ENCODE data around the gene TBC1D22A.
"Not testable (repeated sequence)": the region's sequence is repeated elsewhere in the genome, so short reads cannot be mapped to it uniquely, and the experiment has no call there.

The TBC1D22A gene

DNA sequence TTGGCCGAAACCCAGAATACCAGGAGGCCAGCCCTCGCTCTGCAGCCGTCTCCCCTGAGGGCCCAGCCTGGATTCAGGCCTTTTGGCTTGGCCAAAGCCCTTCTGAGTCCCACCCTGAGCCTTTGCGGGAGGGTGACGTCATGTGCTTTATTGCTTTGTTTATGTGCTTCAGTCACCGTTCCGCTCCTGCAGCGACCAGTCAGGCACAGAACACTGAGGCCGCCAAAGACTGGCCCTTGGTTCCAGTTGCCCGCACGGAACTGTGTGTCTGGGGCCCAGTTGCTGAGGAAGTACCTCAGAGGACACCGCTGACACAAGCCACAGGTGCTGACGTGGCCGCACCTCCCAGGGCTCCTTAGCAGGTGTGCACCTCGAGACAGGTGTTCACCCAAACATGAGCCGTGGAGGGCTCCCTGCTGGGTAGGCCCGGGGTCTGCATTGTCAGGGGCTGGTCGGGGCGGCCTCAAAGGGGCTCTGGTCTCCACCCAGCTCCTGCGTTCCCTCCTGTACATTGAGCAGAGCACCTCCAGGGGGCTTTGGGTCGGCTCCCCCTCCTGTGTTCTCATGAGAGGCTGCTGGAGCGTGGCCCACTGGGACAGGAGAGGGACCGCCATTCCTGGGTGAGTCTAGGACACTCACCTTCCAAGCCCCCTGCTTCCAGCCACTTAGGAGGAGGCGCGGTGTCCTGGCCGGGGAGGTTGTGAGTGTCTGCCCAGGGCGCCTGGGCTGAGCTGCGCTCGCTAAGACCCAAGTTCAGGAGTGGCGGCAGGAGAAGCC lies 376.8 kb downstream of the TBC1D22A start:
- DNase-seq = peak; percentile 85
- 0 out of 2 replicates have a peak, but pooled peaks have one; percentile 10 for TF ChIP-seq CTCF (IDR thresholded peaks at IDR 0.05; ENCODE audit: low read depth, low read length)
- Histone ChIP-seq H3K27me3 (ENCODE audit: insufficient read depth, low read depth, severe bottlenecking) (no peaks in the 10 kb centered on the region), H3K36me3 (no peaks in the 10 kb centered on the region), H3K4me3 (ENCODE audit: low read depth, low read length) (no peak overlapping the region), H3K27ac (no peak overlapping the region), H3K9me3 (ENCODE audit: severe bottlenecking) (no peaks in the 10 kb centered on the region)

DNA sequence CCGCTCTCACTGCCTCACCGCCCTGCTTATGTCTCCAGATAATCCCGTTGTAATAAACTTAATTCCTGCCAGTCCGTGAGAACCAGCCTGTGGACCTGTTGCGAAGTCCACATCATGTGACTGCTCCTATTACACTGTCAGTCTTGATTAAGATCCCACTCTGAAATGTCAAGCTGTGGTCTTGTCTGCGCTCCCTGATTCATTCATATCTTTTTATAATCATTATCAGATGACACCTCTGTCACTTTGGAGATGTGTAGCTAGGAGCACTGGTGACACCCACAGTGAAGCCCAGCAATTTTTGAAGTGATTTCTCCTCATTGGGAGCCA lies 377.3 kb downstream of the TBC1D22A start:
- no peak overlapping the region for H3K27ac ChIP-seq
- no peak for TF ChIP-seq CTCF (IDR thresholded peaks at IDR 0.05; ENCODE audit: low read depth, low read length)

GRCh38 chr22:47140975-47141374 lies 378.5 kb downstream of the TBC1D22A start:
- H3K27ac ChIP-seq; H3K9me3 ChIP-seq (ENCODE audit: severe bottlenecking); H3K27me3 ChIP-seq (ENCODE audit: insufficient read depth, low read depth, severe bottlenecking); H3K36me3 ChIP-seq; H3K4me3 ChIP-seq (ENCODE audit: low read depth, low read length); DNase-seq: not testable (repeated sequence)

More for the DNA sequence above, 377.3 kb downstream of the TBC1D22A start:
- H3K36me3 ChIP-seq = no peaks in the 10 kb centered on the region
- H3K4me3 ChIP-seq (ENCODE audit: low read depth, low read length) = no peak overlapping the region
- H3K9me3 ChIP-seq (ENCODE audit: severe bottlenecking) = no peaks in the 10 kb centered on the region
- H3K27me3 ChIP-seq (ENCODE audit: insufficient read depth, low read depth, severe bottlenecking) = no peaks in the 10 kb centered on the region
- DNase-seq = no peak

GRCh38 chr22:47142427-47143046 lies 380.1 kb downstream of the TBC1D22A start:
- no peak for TF ChIP-seq CTCF (IDR thresholded peaks at IDR 0.05; ENCODE audit: low read depth, low read length)
- H3K4me3 ChIP-seq (ENCODE audit: low read depth, low read length) = no peak overlapping the region
- H3K9me3 ChIP-seq (ENCODE audit: severe bottlenecking) = no peaks in the 10 kb centered on the region
- H3K36me3 ChIP-seq = no peaks in the 10 kb centered on the region
- no peak overlapping the region for H3K27ac ChIP-seq
- DNase-seq = no peak
- no peaks in the 10 kb centered on the region for H3K27me3 ChIP-seq (ENCODE audit: insufficient read depth, low read depth, severe bottlenecking)

GRCh38 chr22:47143249-47143938 lies 380.9 kb downstream of the TBC1D22A start:
- no peak for TF ChIP-seq CTCF (IDR thresholded peaks at IDR 0.05; ENCODE audit: low read depth, low read length)
- DNase-seq = no peak
- no peak overlapping the region for H3K27ac ChIP-seq
- no peaks in the 10 kb centered on the region for H3K27me3 ChIP-seq (ENCODE audit: insufficient read depth, low read depth, severe bottlenecking)
- no peak overlapping the region for H3K4me3 ChIP-seq (ENCODE audit: low read depth, low read length)
- no peaks in the 10 kb centered on the region for H3K9me3 ChIP-seq (ENCODE audit: severe bottlenecking)
- no peaks in the 10 kb centered on the region for H3K36me3 ChIP-seq

- H3K27ac ChIP-seq = no peak overlapping the region
- no peak overlapping the region for H3K4me3 ChIP-seq (ENCODE audit: low read depth, low read length)
- no peaks in the 10 kb centered on the region for H3K36me3 ChIP-seq
- H3K9me3 ChIP-seq (ENCODE audit: severe bottlenecking) = no peaks in the 10 kb centered on the region
- no peak for TF ChIP-seq CTCF (IDR thresholded peaks at IDR 0.05; ENCODE audit: low read depth, low read length)
- no peaks in the 10 kb centered on the region for H3K27me3 ChIP-seq (ENCODE audit: insufficient read depth, low read depth, severe bottlenecking)
- DNase-seq = no peak
These were observed 381.8 kb downstream of the TBC1D22A start for GRCh38 chr22:47144076-47144765.
